DOHH2 (cell line): ENCODE results near the gene NEK10.

ENCODE experiments used
- H3F3A ChIP-seq: fragments of 200-600 bp; sonication (generic), shearing (Covaris generic); 2 replicates; pipeline ENCODE4 v1.6.0; 2016; ENCODE audit warnings: antibody characterized with exemption, mild to moderate bottlenecking; ENCODE audit not compliant: control insufficient read depth, insufficient read depth
- H3K27ac ChIP-seq: fragments of 200-600 bp; sonication (generic); 2 replicates; pipeline ENCODE4 v1.5.1; 2014; ENCODE audit warnings: low read depth, mild to moderate bottlenecking, low read length, moderate library complexity
- H3K27me3 ChIP-seq: fragments of 200-600 bp; sonication (generic); 2 replicates; pipeline ENCODE4 v1.6.1; 2014; ENCODE audit warnings: mild to moderate bottlenecking, low read length, mixed read lengths; ENCODE audit not compliant: control insufficient read depth
- H3K36me3 ChIP-seq: fragments of 200-600 bp; sonication (generic); 2 replicates; pipeline ENCODE4 v1.6.1; 2014; ENCODE audit warnings: mild to moderate bottlenecking, low read length, moderate library complexity, mixed read lengths; ENCODE audit not compliant: control insufficient read depth
- H3K4me1 ChIP-seq: fragments of 200-600 bp; sonication (generic); 2 replicates; pipeline ENCODE4 v1.6.1; 2014; ENCODE audit warnings: mild to moderate bottlenecking, low read length, mixed read lengths; ENCODE audit not compliant: control insufficient read depth
- H3K4me2 ChIP-seq: fragments of 200-600 bp; sonication (generic); 2 replicates; pipeline ENCODE4 v1.6.0; 2014; ENCODE audit warnings: mild to moderate bottlenecking, low read length, moderate library complexity
- H3K4me3 ChIP-seq: fragments of 200-600 bp; sonication (generic); 2 replicates; pipeline ENCODE4 v1.5.1; 2014; ENCODE audit warnings: mild to moderate bottlenecking, low read length, mixed read lengths
- H3K79me2 ChIP-seq: fragments of 200-600 bp; sonication (generic); 2 replicates; pipeline ENCODE4 v1.6.1; 2014; ENCODE audit warnings: mild to moderate bottlenecking, low read length, mixed read lengths; ENCODE audit not compliant: control insufficient read depth
- H3K9me2 ChIP-seq: fragments of 200-600 bp; sonication (generic); replicated peaks from 2 replicates; pipeline ENCODE4 v1.6.1; 2014; ENCODE audit warnings: mild to moderate bottlenecking, low read length, mixed read lengths; ENCODE audit not compliant: control insufficient read depth
- H3K9me3 ChIP-seq: fragments of 200-600 bp; sonication (generic); 2 replicates; pipeline ENCODE4 v1.6.1; 2014; ENCODE audit warnings: antibody characterized with exemption, low read length, mixed read lengths; ENCODE audit not compliant: control insufficient read depth, insufficient read depth
- H4K20me1 ChIP-seq: fragments of 200-600 bp; sonication (generic); 2 replicates; pipeline ENCODE4 v1.6.0; 2014; ENCODE audit warnings: low read depth, mild to moderate bottlenecking, antibody characterized with exemption, low read length, moderate library complexity; ENCODE audit not compliant: control insufficient read depth, insufficient read depth
- EZH2phosphoT487 ChIP-seq: fragments of 200-600 bp; sonication (generic); IDR thresholded peaks from 2 replicates; pipeline ENCODE4 v1.6.1; 2017; ENCODE audit warnings: borderline replicate concordance, mild to moderate bottlenecking, antibody characterized with exemption, low read length, moderate library complexity, mixed read lengths
- TF ChIP-seq, protein P1 (sequence below): fragments of 200-600 bp; sonication (generic); IDR thresholded peaks from one replicate; pipeline ENCODE4 v1.5.1; 2014; ENCODE audit warnings: antibody characterized with exemption, mild to moderate bottlenecking, low read depth, low read length; ENCODE audit not compliant: poor library complexity, severe bottlenecking

NEK10 gene

DNA sequence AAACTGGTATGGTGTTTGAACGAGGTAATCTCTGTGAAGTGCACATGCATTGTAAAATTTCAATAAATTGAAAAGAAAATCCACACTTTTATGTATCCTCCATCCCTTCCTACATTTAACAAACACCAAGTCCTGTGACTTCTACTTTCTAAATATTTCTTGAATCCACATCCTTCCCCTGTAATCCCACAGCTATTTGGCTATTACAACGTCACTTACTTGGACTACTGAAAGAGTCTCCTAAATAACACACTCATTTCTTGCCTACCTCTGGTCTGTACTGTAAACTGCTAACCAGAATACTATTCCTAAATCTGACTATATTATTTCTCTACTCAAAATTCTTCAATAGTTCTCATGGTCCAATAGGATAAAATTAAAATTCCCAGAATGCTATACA, 176.1 kb downstream of the NEK10 start:
- no peak for TF ChIP-seq EZH2phosphoT487
- TF ChIP-seq, protein P1, sequence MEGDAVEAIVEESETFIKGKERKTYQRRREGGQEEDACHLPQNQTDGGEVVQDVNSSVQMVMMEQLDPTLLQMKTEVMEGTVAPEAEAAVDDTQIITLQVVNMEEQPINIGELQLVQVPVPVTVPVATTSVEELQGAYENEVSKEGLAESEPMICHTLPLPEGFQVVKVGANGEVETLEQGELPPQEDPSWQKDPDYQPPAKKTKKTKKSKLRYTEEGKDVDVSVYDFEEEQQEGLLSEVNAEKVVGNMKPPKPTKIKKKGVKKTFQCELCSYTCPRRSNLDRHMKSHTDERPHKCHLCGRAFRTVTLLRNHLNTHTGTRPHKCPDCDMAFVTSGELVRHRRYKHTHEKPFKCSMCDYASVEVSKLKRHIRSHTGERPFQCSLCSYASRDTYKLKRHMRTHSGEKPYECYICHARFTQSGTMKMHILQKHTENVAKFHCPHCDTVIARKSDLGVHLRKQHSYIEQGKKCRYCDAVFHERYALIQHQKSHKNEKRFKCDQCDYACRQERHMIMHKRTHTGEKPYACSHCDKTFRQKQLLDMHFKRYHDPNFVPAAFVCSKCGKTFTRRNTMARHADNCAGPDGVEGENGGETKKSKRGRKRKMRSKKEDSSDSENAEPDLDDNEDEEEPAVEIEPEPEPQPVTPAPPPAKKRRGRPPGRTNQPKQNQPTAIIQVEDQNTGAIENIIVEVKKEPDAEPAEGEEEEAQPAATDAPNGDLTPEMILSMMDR: no peak
- H3K27me3 ChIP-seq: no peaks in the 10 kb centered on the region
- H3K9me3 ChIP-seq: no peaks in the 10 kb centered on the region
- no peaks in the 10 kb centered on the region for H4K20me1 ChIP-seq
- H3K4me2 ChIP-seq: no peak overlapping the region
- H3K79me2 ChIP-seq: no peaks in the 10 kb centered on the region
- H3K36me3 ChIP-seq: no peaks in the 10 kb centered on the region
- H3K4me3 ChIP-seq: no peak overlapping the region
- H3F3A ChIP-seq: no peaks in the 10 kb centered on the region
- H3K9me2 ChIP-seq: no peaks in the 10 kb centered on the region
- no peaks in the 10 kb centered on the region for H3K4me1 ChIP-seq
- no peak overlapping the region for H3K27ac ChIP-seq

DNA sequence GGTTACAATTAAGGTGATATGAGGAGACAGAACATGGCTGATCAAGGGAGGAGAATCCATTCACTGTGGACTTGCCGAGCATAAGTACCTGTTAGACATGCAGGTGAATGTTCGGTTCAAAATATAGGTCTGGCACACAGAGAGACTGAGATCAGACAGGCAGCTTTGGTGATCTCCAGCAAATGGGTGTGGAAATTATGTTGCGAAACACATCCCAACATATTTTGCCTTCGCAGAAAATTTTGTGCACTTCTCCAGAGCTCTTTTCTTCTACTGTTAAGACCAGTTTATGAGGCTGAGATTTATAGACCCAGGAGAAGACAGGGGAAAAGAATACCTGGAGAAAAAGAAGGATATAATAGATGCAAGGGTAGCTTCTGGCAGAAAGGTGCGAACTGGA, 183.2 kb downstream of the NEK10 start:
- TF ChIP-seq, protein P1: no peak
- TF ChIP-seq EZH2phosphoT487: no peak
- Histone ChIP-seq H3K9me3 (no peaks in the 10 kb centered on the region), H3K4me1 (no peaks in the 10 kb centered on the region), H3F3A (no peaks in the 10 kb centered on the region), H3K4me2 (no peak overlapping the region), H3K9me2 (no peaks in the 10 kb centered on the region), H3K27me3 (no peaks in the 10 kb centered on the region), H3K27ac (no peak overlapping the region), H3K36me3 (no peaks in the 10 kb centered on the region), H3K4me3 (no peak overlapping the region), H3K79me2 (no peaks in the 10 kb centered on the region), H4K20me1 (no peaks in the 10 kb centered on the region)

DNA sequence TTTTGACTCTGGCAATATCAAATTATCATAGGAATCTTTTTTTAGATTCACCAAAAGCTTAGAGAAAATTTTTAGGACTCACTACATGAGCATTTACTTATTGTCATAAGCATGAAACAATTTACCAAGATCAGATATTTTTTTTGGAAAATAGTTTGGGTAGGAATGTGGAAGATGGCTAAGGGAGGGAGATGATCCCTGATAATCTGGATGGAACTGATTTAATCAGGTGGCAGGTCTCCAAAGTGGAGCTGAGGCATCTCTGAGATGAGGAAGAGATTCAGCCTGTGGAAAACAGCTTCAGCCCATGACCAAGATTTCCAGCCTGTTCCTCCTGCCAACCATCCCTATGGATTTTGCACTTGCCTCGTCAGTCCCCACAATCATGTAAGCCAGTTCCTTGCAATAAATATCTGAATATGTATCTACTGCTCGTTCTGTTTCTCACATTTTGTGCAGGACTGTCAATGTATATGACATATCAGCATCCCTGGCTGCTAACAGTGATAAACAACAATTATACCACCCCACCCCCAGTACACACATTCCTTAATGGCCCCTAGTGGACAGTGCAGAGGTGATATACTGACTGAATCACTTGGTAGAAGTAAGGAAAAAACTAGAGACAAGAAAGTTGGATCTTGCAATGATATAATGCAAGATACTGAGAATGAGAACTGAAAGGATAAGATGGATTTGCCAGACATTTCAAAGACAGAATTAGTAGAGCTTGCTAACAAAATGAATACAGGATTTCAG, 183.8 kb downstream of the NEK10 start:
- H4K20me1 ChIP-seq: no peaks in the 10 kb centered on the region
- no peaks in the 10 kb centered on the region for H3K4me1 ChIP-seq
- no peak overlapping the region for H3K4me2 ChIP-seq
- H3K9me3 ChIP-seq: no peaks in the 10 kb centered on the region
- no peaks in the 10 kb centered on the region for H3K27me3 ChIP-seq
- H3F3A ChIP-seq: no peaks in the 10 kb centered on the region
- H3K27ac ChIP-seq: no peak overlapping the region
- TF ChIP-seq, protein P1: no peak
- no peak for TF ChIP-seq EZH2phosphoT487
- H3K79me2 ChIP-seq: no peaks in the 10 kb centered on the region
- no peaks in the 10 kb centered on the region for H3K9me2 ChIP-seq
- no peak overlapping the region for H3K4me3 ChIP-seq
- H3K36me3 ChIP-seq: no peaks in the 10 kb centered on the region
